WI38 (cell line): ENCODE measurements around the gene NFX1.

Experiments
- H3K4me3 ChIP-seq: 2 replicates; pipeline ENCODE4 v1.5.1; 2011; ENCODE audit warnings: low read depth, mild to moderate bottlenecking, control low read depth, low read length
- CTCF ChIP-seq: IDR thresholded peaks from 2 replicates; pipeline ENCODE4 v1.5.1; 2012; ENCODE audit warnings: low read depth, mild to moderate bottlenecking, control low read depth, low read length

The NFX1 gene

GRCh38 chr9:33257276-33257675 lies 33.0 kb upstream of the NFX1 start:
- no peak overlapping the region for H3K4me3 ChIP-seq
- TF ChIP-seq CTCF: no peak

GRCh38 chr9:33260372-33260771 lies 29.9 kb upstream of the NFX1 start:
- no peak for TF ChIP-seq CTCF
- H3K4me3 ChIP-seq: no peak overlapping the region

- H3K4me3 ChIP-seq: peak overlapping the region; percentile 96
Observed at GRCh38 chr9:33263131-33264002, 26.9 kb upstream of the NFX1 start.

GRCh38 chr9:33264003-33264472 lies 26.3 kb upstream of the NFX1 start:
- TF ChIP-seq CTCF: no peak
- peak overlapping the region; percentile 96 for H3K4me3 ChIP-seq

More at GRCh38 chr9:33263131-33264002, 26.9 kb upstream of the NFX1 start:
- no peak for TF ChIP-seq CTCF

- TF ChIP-seq CTCF: 0 out of 2 replicates have a peak, but pooled peaks have one; percentile 22
Observed at GRCh38 chr9:33264473-33265177, 25.7 kb upstream of the NFX1 start, which contains the start of the genes BAG1 and CHMP5. Gene BAG1, minus strand, starts transcription at chr9:33264708. Gene CHMP5, plus strand, starts transcription at chr9:33265049. Its CDS starts 30 bp downstream, at chr9:33265079.

GRCh38 chr9:33265211-33265865 lies 25.0 kb upstream of the NFX1 start:
- TF ChIP-seq CTCF: no peak
- peak overlapping the region; percentile 95 for H3K4me3 ChIP-seq

More at GRCh38 chr9:33264473-33265177, 25.7 kb upstream of the NFX1 start, which contains the start of the genes BAG1 and CHMP5:
- peak within 1 kb of the TSS; percentile 96 for H3K4me3 ChIP-seq
